ENCODE data around the gene CASK. TPM values are rescaled to one million over a fixed set of nuclear protein-coding genes. Genes with fewer than 3 reads are reported as not detected.
"Not testable (repeated sequence)": the region's sequence is repeated elsewhere in the genome, so short reads cannot be mapped to it uniquely, and the experiment has no call there.

CASK gene
- total and polyA plus RNA-seq, 2 donors, result 14.9 to 71.2 TPM

- no peak for DNase-seq (ENCODE audit: extremely low spot score)
- Histone ChIP-seq H3K4me1 (ENCODE audit: insufficient read depth) (no peaks in the 10 kb centered on the region), H3K36me3 (ENCODE audit: insufficient read depth) (no peaks in the 10 kb centered on the region), H3K27ac (ENCODE audit: low read depth) (no peak within 1 kb of the TSS), H3K4me3 (ENCODE audit: low read depth, low read length) (no peak within 1 kb of the TSS)
- WGBS, result 64% methylated on average over 2 of the region's 2 CpGs
These were observed 199.5 kb downstream of the CASK start, which contains the start of gene GPR82 for GRCh38 chrX:41723826-41724225. Gene GPR82, plus strand, starts transcription at chrX:41724181. Its CDS starts 2,846 bp downstream, at chrX:41727027.

- H3K4me3 ChIP-seq (ENCODE audit: low read depth, low read length), result no peak overlapping the region
- no peak for DNase-seq (ENCODE audit: extremely low spot score)
- WGBS, result 73% methylated on average over 3 of the region's 3 CpGs
- no peaks in the 10 kb centered on the region for H3K36me3 ChIP-seq (ENCODE audit: insufficient read depth)
- no peak overlapping the region for H3K27ac ChIP-seq (ENCODE audit: low read depth)
- H3K4me1 ChIP-seq (ENCODE audit: insufficient read depth), result no peaks in the 10 kb centered on the region
These were observed 200.3 kb downstream of the CASK start for GRCh38 chrX:41722816-41723618.

GRCh38 chrX:41722214-41722613, 201.1 kb downstream of the CASK start:
- H3K36me3 ChIP-seq (ENCODE audit: insufficient read depth), result no peaks in the 10 kb centered on the region
- WGBS, result 96% methylated on average over 3 of the region's 3 CpGs
- H3K27ac ChIP-seq (ENCODE audit: low read depth), result no peak overlapping the region
- no peak for DNase-seq (ENCODE audit: extremely low spot score)
- H3K4me3 ChIP-seq (ENCODE audit: low read depth, low read length), result no peak overlapping the region
- no peaks in the 10 kb centered on the region for H3K4me1 ChIP-seq (ENCODE audit: insufficient read depth)

- Histone ChIP-seq H3K27ac (ENCODE audit: low read depth) (no peak overlapping the region), H3K36me3 (ENCODE audit: insufficient read depth) (no peaks in the 10 kb centered on the region), H3K4me3 (ENCODE audit: low read depth, low read length) (no peak overlapping the region), H3K4me1 (ENCODE audit: insufficient read depth) (no peaks in the 10 kb centered on the region)
- DNase-seq (ENCODE audit: extremely low spot score), result no peak
- WGBS, result 88% methylated on average over 1 of the region's 1 CpG
These were observed 201.8 kb downstream of the CASK start for GRCh38 chrX:41721590-41721989.

GRCh38 chrX:41720125-41720779, 203.1 kb downstream of the CASK start:
- no peak overlapping the region for H3K27ac ChIP-seq (ENCODE audit: low read depth)
- H3K4me3 ChIP-seq (ENCODE audit: low read depth, low read length), result no peak overlapping the region
- H3K36me3 ChIP-seq (ENCODE audit: insufficient read depth), result no peaks in the 10 kb centered on the region
- no peaks in the 10 kb centered on the region for H3K4me1 ChIP-seq (ENCODE audit: insufficient read depth)
- 94% methylated on average over 3 of the region's 3 CpGs for WGBS
- DNase-seq (ENCODE audit: extremely low spot score), result no peak

GRCh38 chrX:41719610-41720009, 203.7 kb downstream of the CASK start:
- DNase-seq (ENCODE audit: extremely low spot score); H3K4me1 ChIP-seq (ENCODE audit: insufficient read depth); H3K27ac ChIP-seq (ENCODE audit: low read depth); H3K4me3 ChIP-seq (ENCODE audit: low read depth, low read length); H3K36me3 ChIP-seq (ENCODE audit: insufficient read depth): not testable (repeated sequence)
- 89% methylated on average over 6 of the region's 6 CpGs for WGBS

- no peak overlapping the region for H3K27ac ChIP-seq (ENCODE audit: low read depth)
- H3K4me1 ChIP-seq (ENCODE audit: insufficient read depth), result no peaks in the 10 kb centered on the region
- no peak overlapping the region for H3K4me3 ChIP-seq (ENCODE audit: low read depth, low read length)
- H3K36me3 ChIP-seq (ENCODE audit: insufficient read depth), result no peaks in the 10 kb centered on the region
- WGBS, result 92% methylated on average over 4 of the region's 4 CpGs
- no peak for DNase-seq (ENCODE audit: extremely low spot score)
These were observed 204.7 kb downstream of the CASK start for GRCh38 chrX:41718481-41719235.

- WGBS, result 93% methylated on average over 12 of the region's 12 CpGs
- H3K36me3 ChIP-seq (ENCODE audit: insufficient read depth), result no peaks in the 10 kb centered on the region
- no peak for DNase-seq (ENCODE audit: extremely low spot score)
- H3K4me3 ChIP-seq (ENCODE audit: low read depth, low read length), result no peak overlapping the region
- H3K27ac ChIP-seq (ENCODE audit: low read depth), result no peak overlapping the region
- H3K4me1 ChIP-seq (ENCODE audit: insufficient read depth), result no peaks in the 10 kb centered on the region
These were observed 206.4 kb downstream of the CASK start for GRCh38 chrX:41716767-41717473.

- Histone ChIP-seq H3K4me1 (ENCODE audit: insufficient read depth) (no peaks in the 10 kb centered on the region), H3K36me3 (ENCODE audit: insufficient read depth) (no peaks in the 10 kb centered on the region), H3K27ac (ENCODE audit: low read depth) (no peak overlapping the region), H3K4me3 (ENCODE audit: low read depth, low read length) (no peak overlapping the region)
- 96% methylated on average over 5 of the region's 5 CpGs for WGBS
- no peak for DNase-seq (ENCODE audit: extremely low spot score)
These were observed 207.1 kb downstream of the CASK start for GRCh38 chrX:41716222-41716621.

- WGBS, result 98% methylated on average over 5 of the region's 5 CpGs
- no peak overlapping the region for H3K27ac ChIP-seq (ENCODE audit: low read depth)
- no peak overlapping the region for H3K4me3 ChIP-seq (ENCODE audit: low read depth, low read length)
- no peaks in the 10 kb centered on the region for H3K36me3 ChIP-seq (ENCODE audit: insufficient read depth)
- DNase-seq (ENCODE audit: extremely low spot score), result no peak
- H3K4me1 ChIP-seq (ENCODE audit: insufficient read depth), result no peaks in the 10 kb centered on the region
These were observed 212.2 kb downstream of the CASK start for GRCh38 chrX:41711021-41711667.

- Histone ChIP-seq H3K36me3 (ENCODE audit: insufficient read depth) (no peaks in the 10 kb centered on the region), H3K4me3 (ENCODE audit: low read depth, low read length) (no peak overlapping the region), H3K27ac (ENCODE audit: low read depth) (no peak overlapping the region), H3K4me1 (ENCODE audit: insufficient read depth) (no peaks in the 10 kb centered on the region)
- 55% methylated on average over 3 of the region's 3 CpGs for WGBS
- DNase-seq (ENCODE audit: extremely low spot score), result no peak
These were observed 214.9 kb downstream of the CASK start for GRCh38 chrX:41708486-41708885.

GRCh38 chrX:41707218-41707617, 216.1 kb downstream of the CASK start:
- Histone ChIP-seq H3K4me1 (ENCODE audit: insufficient read depth) (no peaks in the 10 kb centered on the region), H3K27ac (ENCODE audit: low read depth) (no peak overlapping the region), H3K4me3 (ENCODE audit: low read depth, low read length) (no peak overlapping the region), H3K36me3 (ENCODE audit: insufficient read depth) (no peaks in the 10 kb centered on the region)
- no peak for DNase-seq (ENCODE audit: extremely low spot score)
- 100% methylated on average over 1 of the region's 1 CpG for WGBS
